ENCODE data around the gene ELP5.

ELP5 gene

DNA sequence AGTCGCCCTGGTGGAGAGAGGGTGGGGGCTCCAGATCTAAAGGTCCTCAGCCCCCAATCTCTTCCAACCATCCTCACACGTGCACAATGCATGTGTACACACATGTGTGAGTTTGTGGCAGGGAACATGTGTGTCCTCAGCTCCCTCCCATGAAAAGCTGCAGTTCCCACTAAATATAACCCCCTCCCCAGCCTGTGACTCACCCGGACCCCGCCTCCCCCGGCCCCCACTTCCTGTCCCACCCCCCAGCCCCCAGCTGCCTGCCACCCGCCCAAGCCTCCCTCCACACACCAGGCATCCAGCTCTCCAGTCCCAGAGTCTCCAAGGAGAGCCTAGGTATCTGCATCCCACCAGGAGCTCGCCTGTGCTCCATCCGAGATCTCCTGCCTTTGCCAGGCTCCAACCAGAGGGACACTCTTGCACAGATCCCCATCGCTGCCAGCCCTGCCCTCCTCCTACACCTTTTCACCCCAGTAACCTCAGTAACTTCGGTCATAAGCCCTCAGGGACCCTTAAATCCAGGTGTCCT, 36.3 kb upstream of the ELP5 start:
- H3K4me3 ChIP-seq (ENCODE audit: control insufficient read depth, low read depth, low read length) = peak overlapping the region; percentile 80

DNA sequence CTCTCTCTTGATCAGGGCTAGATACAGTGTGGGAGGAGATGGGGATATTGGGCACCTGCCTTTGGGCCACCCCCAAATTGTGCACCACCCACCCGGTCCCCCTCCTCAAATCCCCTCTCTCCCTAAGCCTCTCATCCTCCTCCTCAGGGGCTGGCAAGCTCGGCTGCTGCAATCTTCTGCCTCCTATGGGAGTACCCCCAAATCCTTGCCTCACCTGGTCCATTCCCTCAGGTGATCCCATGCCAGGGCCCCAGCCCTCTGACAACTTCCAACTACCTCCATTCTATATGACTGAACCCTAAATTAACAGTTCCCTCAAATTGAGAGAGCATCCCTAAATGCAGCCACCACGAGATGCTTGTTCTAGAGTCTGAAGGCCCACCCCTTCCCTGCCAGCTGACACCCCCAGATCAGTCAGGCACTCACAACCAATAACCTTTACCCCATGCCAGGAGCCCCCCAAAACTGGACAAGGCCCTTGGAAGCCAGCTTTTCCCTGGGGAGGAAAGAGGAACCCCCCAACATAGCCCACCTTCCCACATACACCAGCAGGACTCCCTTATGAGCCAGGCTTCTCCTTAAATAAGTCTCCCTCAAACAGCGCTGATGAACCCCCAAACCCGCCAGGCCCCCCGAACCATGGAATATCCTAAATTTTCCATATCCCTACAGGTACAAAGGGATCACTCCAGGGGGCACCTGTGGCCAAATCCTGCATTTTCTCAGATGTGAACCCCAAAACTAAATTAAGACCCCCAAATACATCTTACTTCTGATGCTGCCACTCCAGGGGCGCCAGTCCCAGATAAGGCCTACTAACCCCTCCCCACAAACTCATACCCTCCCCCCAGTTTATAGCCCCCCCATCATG, 35.5 kb upstream of the ELP5 start:
- peak overlapping the region; percentile 80 for H3K4me3 ChIP-seq (ENCODE audit: control insufficient read depth, low read depth, low read length)
- TF ChIP-seq, protein P1, sequence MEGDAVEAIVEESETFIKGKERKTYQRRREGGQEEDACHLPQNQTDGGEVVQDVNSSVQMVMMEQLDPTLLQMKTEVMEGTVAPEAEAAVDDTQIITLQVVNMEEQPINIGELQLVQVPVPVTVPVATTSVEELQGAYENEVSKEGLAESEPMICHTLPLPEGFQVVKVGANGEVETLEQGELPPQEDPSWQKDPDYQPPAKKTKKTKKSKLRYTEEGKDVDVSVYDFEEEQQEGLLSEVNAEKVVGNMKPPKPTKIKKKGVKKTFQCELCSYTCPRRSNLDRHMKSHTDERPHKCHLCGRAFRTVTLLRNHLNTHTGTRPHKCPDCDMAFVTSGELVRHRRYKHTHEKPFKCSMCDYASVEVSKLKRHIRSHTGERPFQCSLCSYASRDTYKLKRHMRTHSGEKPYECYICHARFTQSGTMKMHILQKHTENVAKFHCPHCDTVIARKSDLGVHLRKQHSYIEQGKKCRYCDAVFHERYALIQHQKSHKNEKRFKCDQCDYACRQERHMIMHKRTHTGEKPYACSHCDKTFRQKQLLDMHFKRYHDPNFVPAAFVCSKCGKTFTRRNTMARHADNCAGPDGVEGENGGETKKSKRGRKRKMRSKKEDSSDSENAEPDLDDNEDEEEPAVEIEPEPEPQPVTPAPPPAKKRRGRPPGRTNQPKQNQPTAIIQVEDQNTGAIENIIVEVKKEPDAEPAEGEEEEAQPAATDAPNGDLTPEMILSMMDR (IDR thresholded peaks at IDR 0.05; ENCODE audit: control insufficient read depth, insufficient read depth, low read depth, low read length, missing control alignments) = no peak
- no peak for DNase-seq (ENCODE audit: low read depth)

More for the DNA sequence above, 36.3 kb upstream of the ELP5 start:
- DNase-seq (ENCODE audit: low read depth) = no peak
- TF ChIP-seq, protein P1 (IDR thresholded peaks at IDR 0.05; ENCODE audit: control insufficient read depth, insufficient read depth, low read depth, low read length, missing control alignments) = no peak

GRCh38 chr17:7217113-7217987, 34.7 kb upstream of the ELP5 start:
- no peak for DNase-seq (ENCODE audit: low read depth)
- TF ChIP-seq, protein P1 (IDR thresholded peaks at IDR 0.05; ENCODE audit: control insufficient read depth, insufficient read depth, low read depth, low read length, missing control alignments) = no peak
- H3K4me3 ChIP-seq (ENCODE audit: control insufficient read depth, low read depth, low read length) = peak overlapping the region; percentile 80

DNA sequence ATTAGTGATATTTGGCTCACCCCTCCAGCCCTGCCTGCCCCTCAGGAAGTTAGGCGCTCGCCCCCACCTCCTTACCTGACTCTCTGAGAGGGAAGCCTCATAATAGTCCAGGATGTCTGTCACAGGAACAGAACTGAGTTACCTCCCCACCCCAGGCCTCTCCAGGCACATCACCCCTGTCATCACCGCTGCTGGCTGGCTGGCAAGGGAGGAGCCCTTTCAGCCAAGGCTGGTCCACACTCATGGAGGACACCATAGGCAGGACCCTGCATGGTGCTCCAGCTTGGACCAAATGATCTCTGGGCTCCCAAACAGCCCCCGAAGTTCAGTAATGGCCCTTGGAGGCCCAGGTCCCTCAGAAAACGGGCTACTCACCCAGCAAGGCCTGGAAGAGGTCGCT, 33.8 kb upstream of the ELP5 start:
- no peak for DNase-seq (ENCODE audit: low read depth)
- TF ChIP-seq, protein P1 (IDR thresholded peaks at IDR 0.05; ENCODE audit: control insufficient read depth, insufficient read depth, low read depth, low read length, missing control alignments) = no peak
- H3K4me3 ChIP-seq (ENCODE audit: control insufficient read depth, low read depth, low read length) = no peak overlapping the region

- H3K4me3 ChIP-seq (ENCODE audit: control insufficient read depth, low read depth, low read length) = no peak overlapping the region
- no peak for DNase-seq (ENCODE audit: low read depth)
- TF ChIP-seq, protein P1 (IDR thresholded peaks at IDR 0.05; ENCODE audit: control insufficient read depth, insufficient read depth, low read depth, low read length, missing control alignments) = no peak
Measured at GRCh38 chr17:7218758-7219157, 33.3 kb upstream of the ELP5 start.

GRCh38 chr17:7219229-7219811, 32.7 kb upstream of the ELP5 start:
- no peak for DNase-seq (ENCODE audit: low read depth)
- TF ChIP-seq, protein P1 (IDR thresholded peaks at IDR 0.05; ENCODE audit: control insufficient read depth, insufficient read depth, low read depth, low read length, missing control alignments) = no peak
- H3K4me3 ChIP-seq (ENCODE audit: control insufficient read depth, low read depth, low read length) = peak overlapping the region; percentile 77

All from AG09309 (cell line).